Loucy (cell line): ENCODE data around the gene SYNDIG1.

ENCODE experiments used
- CTCF ChIP-seq: fragments of 200-600 bp; sonication (generic); conservative IDR thresholded peaks from 2 replicates; pipeline ENCODE4 v1.5.1; 2014; ENCODE audit warnings: mild to moderate bottlenecking, antibody characterized with exemption, low read length
- EZH2phosphoT487 ChIP-seq: fragments of 200-600 bp; IDR thresholded peaks from 2 replicates; pipeline ENCODE4 v1.6.1; 2018; ENCODE audit warnings: antibody characterized with exemption, mild to moderate bottlenecking, moderate library complexity, borderline replicate concordance

- no peak for TF ChIP-seq CTCF
- no peak for TF ChIP-seq EZH2phosphoT487
Measured at GRCh38 chr20:24598996-24599395, 129.6 kb downstream of the SYNDIG1 start.
